PC-3 (cell line): Measurements from ENCODE around the gene TTC12.

Source experiments
- EZH2 ChIP-seq: fragments of 300-600 bp; sonication (generic); IDR thresholded peaks from one replicate; pipeline ENCODE4 v1.6.1; 2017; ENCODE audit warnings: antibody characterized with exemption, mild to moderate bottlenecking, low read length; ENCODE audit not compliant: unreplicated experiment
- TF ChIP-seq, protein P1 (sequence below): fragments of 300-600 bp; sonication (generic); conservative IDR thresholded peaks from 2 replicates; pipeline ENCODE4 v1.5.1; 2017; ENCODE audit warnings: antibody characterized with exemption, low read depth, mild to moderate bottlenecking, low read length

DNA sequence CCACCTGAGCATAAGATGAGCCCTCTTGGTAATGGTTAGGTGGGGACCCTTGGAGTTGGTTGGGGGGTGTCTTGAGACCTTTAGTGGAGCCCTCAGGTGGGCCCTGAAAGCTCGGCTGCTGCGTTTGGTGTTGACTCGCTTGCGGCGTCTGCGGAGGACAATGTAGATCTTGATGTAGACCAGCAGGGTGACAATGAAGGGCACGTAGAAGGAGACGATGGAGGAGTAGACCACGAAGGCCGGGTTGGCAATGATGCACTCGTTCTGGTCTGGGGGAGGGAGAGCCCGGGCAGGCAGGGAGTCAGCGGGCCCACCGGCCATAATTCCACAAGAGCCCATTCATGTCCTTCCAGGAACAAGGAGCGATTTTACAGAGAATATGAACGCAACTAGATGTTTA is 101.0 kb downstream of the TTC12 start:
- TF ChIP-seq, protein P1, sequence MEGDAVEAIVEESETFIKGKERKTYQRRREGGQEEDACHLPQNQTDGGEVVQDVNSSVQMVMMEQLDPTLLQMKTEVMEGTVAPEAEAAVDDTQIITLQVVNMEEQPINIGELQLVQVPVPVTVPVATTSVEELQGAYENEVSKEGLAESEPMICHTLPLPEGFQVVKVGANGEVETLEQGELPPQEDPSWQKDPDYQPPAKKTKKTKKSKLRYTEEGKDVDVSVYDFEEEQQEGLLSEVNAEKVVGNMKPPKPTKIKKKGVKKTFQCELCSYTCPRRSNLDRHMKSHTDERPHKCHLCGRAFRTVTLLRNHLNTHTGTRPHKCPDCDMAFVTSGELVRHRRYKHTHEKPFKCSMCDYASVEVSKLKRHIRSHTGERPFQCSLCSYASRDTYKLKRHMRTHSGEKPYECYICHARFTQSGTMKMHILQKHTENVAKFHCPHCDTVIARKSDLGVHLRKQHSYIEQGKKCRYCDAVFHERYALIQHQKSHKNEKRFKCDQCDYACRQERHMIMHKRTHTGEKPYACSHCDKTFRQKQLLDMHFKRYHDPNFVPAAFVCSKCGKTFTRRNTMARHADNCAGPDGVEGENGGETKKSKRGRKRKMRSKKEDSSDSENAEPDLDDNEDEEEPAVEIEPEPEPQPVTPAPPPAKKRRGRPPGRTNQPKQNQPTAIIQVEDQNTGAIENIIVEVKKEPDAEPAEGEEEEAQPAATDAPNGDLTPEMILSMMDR, result no peak
- no peak for TF ChIP-seq EZH2
